Measurements from ENCODE around the gene TNC.

The TNC gene

DNA sequence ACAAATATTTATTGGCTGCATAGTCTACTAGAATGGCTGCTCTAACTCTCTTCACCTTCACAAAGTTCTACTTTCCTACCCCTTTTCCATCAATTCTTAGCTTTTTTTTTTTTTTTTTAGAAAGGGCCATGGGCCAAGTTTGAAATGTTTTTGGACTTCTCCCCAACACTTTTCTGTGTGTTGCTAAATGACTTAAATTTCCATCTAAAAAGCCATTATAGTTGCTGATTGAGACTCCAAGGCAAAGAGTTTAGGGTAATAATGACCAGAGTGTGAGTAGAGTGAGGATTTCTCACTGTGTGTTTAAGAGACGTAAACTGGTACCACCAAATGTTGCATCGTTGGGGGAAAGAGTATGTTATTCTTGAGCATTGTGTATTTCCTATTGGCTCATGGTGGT lies 24.4 kb downstream of the TNC start:
- no peak for DNase-seq

DNA sequence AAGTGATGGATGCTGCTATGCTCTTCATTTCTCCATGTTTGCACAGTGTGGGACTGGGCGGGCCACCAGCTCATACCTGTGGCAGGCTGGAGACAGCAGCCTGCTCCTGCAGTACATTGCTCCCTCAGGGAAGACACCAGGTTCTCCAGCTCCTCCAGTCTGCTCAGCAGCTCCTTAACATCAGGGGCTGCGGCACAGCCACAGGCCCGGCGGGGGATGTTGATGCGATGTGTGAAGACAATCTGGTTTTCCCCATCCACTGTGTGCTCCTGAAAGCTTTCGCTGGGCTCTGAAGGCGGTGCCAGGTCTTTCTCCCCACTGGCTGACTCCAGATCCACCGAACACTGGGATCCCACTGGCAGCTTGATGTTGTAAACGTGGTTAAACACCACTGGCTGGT lies 27.5 kb downstream of the TNC start:
- DNase-seq, result no peak

DNA sequence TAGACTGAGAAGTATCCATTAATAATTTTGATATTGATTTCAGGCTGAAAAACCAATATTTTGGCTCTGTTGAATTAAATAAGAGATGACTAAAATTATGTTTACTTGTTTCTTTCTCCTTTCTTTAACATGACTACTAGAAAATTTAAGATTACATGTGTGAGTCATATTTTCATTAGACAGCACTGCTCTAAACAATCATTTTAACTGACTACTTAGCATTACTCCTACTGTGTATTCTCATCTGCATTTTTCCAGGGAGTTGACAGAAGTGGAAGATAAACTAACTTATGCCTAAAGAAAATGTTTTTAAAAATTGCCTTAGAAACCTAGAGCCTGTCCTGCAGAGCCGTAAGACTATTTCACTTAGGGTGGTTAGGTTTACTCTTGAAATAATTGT lies 29.1 kb downstream of the TNC start:
- DNase-seq, result no peak

DNA sequence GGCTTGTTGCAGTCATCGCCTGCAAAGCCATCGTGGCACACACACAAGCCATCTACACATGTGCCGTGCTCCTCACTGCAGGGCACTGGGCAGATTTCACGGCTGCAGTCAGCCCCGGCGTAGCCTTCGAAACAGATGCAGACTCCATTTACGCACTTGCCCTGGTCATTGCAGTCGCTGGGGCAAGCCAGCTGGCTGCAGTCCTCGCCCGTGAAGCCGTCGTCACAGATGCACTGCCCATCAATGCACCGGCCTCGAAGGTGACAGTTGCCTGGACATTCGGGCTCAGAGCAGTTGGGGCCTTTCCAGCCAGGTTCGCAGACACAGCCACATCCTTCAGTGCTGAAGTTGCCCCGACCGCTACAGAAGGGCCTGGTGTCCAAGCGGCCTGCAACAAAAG lies 31.1 kb downstream of the TNC start:
- no peak for DNase-seq

DNA sequence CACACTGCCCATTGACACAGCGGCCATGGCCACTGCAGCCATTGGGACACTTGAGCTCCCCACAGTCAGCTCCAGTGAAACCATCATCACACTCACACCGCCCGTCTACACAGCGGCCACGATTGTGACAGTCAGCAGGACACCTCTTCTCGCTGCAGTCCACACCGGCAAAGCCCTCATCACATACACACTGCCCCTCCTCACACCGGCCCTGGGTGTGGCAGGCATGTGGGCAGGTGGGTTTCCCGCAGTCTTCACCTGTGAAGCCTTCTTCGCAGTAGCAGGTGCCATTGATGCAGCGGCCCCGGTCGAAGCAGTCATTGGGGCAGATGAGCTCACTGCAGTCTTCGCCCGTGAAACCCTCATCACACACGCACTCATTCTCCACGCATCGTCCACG lies 31.5 kb downstream of the TNC start:
- no peak for DNase-seq

DNA sequence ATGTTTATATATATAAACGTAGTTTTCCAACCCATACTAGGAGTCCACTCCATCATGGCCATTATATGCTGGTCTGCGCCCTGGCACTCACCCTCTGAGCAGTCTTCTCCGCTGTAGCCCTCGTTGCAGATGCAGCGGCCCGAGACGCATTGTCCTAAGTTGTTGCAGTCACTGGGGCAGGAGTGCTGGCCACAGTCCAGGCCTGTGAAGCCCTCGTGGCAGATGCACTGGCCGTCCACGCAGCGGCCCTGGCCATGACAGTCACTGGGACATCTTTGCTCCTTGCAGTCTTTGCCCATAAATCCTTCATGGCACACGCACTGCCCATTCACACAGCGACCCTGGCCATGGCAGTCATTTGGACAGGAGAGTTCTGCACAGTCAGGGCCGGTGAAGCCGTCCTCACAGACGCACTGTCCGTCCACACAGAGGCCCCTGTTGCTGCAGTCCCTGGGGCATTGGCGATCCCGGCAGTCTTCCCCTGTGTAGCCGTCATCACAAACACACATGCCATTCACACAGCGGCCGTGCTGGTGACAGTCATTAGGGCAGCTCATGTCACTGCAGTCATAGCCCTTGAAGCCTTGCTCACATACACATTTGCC lies 32.1 kb downstream of the TNC start:
- DNase-seq, result no peak

DNA sequence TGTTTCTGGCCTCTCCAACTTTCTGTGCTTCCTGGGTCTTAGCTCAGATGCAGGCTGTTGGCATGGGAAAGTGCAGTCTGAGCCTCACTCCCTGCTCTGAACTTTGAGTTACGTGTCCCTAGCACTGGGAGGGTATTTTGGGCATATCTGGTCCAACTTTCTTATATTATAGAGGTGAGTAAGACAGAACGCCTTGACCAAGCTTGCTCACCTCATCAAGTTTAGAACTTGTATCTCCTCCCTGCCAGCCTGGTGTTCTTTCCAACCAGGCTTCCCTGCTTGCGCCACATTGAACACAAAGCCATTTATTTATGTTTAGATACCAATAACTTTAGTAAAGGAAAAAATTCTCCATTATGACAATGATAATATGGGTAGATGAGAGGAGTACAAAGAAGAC lies 33.2 kb downstream of the TNC start:
- DNase-seq, result no peak

DNA sequence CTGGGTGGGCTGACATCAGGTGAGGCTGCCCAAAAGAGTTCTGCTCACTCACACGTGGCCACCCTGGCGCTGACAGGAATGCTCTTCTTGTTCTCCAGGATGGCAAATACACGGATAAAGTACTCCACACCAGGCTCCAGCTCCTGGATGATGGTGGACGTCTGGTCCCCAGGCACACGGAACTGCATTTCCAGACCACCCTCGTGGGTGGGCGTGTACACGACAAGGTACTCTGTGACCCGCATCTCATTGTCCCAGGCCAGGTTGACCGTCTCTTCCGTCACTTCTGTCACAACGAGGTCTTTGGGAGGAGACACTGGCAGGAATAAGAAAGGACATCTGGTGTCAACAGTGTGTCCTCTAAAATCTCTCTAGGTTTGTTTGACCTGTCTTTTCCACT lies 33.8 kb downstream of the TNC start:
- no peak for DNase-seq

DNA sequence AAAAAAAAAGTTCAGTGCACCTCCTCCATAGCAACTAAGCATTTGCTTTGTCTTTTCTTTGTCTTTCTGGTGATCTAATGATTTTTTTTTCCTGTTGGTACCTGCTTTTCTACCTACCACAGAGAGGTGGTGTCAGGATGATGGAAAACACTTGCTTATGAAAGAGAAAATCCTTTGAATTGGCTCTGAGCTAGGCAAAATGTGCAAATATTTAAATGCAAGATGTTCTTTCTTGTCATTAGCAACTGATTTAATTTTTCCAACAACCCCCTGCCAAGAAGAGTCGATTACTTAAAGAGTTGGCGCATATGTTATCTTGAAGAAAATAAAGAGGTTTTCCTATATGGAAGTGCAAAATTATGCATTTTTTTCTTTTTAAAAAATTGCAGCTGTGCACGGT lies 37.7 kb downstream of the TNC start:
- no peak for DNase-seq

DNA sequence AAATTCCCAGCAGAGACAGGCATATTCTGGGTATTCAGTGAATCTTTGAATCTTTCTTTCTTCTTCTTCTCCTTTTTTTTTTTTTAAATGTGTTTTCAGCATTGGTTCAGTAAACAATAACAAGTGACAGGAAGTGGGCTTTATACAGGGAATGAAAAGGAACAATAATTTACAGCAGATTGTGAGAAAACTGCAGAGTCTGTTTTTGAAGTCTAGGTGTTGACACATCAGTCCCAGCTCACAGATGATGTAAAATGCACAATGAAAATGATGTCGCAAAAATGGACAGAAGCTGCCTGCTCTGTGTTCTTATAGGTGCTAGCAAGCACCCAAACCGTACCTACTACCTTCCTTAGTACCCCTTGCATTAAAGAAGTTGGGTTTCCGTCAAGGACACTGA lies 38.8 kb downstream of the TNC start:
- no peak for DNase-seq

DNA sequence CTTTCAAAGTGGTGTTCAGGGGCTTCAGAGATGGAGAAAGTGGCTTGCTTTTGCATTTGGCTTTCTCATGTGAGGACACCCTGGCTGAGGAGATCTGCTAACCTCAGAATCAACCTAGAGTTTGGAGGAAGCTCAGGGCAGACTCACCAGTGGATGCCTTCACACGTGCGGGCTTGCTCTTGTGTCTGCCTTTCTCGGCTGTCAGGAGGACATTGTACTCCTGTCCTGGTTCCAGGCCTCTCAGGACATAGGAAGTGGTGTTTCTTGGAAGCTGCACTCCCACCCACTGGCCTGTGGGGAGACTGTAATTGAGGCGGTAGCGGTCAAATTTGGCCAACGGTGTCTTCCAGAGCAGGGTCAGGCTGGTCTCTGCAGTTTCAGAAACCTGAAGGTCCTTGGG lies 44.5 kb downstream of the TNC start:
- no peak for DNase-seq

DNA sequence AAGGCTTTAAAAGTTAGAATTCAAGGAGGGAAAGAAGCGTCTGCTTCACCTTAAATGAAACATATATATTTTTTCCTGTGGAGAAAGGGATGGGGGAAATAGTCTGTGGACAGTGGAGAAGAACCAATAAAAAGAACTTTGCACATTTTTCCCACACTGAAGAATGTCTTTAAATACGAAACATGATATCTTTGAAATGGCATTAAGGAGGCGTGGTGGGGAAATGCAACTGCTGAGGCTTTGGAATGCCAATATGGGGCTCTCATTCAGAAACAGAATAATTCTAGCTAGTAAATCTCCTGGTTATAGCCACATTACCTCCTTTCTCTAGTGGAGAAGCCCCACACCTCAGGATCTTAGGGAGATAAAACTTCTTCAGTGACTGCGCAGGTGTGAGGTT lies 46.8 kb downstream of the TNC start:
- no peak for DNase-seq

DNA sequence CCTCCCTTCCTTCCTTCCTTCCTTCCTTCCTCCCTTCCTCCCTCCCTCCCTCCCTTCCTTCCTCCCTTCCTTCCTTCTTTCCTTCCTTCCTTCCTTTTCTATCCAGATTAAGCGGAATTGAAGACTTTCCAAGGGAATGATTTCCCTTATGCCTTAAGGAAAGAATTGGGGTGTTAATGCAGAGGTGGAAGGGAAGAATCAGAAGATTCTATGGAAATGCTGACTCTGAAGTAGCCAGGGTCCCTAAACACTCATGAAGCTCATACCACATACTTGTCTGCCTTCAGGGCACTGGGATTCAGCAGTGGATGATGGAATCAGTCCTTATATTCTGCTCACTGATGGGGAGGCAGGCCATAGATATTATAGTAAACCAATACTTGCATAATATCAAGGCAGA lies 48.2 kb downstream of the TNC start:
- no peak for DNase-seq

DNA sequence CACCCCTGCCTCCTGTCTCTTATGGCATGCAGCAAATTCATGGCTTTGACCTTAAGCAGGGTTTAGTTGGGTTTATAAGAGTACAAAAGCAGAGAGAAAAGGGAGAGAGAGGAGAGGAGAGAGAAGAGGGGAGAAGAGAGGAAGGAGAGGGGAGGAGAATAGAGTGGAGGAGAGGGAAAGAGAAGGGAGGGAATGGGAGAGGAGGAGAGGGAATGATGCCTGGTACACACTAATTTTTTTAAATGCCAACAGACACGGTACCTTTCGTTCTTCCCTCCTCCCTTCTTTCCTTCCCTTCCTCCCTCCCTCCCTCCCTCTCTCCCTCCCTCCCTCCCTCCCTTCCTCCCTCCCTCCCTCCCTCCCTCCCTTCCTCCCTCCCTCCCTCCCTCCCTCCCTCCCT lies 48.7 kb downstream of the TNC start:
- DNase-seq, result no peak

DNA sequence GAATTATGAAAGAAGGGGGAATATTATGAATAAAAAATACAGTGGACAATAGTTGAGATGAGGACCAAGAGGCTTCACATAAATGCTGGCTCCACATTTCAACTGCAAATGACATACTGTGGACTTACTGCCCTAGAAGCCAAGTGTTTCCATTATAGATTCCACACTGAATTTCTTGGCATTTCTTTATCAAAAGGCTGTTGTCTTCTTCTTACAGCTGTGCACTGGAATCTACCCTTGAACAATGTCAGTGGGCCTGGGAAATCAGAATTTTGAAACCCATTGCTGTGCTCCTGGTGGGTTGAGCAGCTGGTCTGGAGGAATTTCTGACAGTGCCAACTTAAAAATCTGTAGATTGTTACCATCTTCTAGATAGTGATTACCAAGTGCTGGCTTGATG lies 49.9 kb downstream of the TNC start:
- no peak for DNase-seq

DNA sequence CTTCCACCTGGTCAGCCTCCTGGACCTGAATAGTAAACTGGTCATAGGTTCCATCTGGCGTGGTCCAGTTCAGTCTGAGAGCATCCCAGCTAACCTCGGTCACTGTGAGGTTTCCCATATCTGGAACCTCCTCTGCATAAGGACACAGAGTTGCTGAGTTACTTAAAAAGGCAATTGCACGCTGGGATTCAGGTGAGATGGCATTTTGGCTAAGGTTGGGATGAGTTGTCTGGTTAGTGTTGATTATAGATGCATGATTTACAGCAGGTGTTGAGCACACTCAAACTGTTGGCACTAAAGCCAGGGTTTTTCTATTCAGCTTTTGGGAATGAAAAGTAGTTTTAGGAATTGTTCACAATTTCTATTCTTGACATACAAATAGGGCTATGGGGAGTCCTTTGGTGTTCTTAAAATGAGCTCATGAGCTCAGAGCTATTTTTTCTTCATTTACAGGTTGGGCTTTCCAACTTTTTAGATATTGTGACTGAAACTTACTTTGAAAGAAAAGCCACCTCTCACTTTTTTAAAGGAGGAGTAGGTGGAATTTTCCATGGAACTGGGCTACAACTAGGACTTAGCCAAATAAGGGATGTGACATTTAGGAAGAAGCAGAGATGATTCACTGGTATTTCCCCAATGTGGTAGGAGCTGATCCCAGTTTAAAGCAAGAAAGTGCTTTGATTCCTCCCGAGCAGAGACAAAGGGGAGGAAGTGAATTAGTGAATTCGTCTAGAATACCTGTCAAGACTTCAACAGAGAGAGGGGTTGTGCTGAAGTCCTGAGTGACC lies 54.7 kb downstream of the TNC start:
- DNase-seq, result no peak

DNA sequence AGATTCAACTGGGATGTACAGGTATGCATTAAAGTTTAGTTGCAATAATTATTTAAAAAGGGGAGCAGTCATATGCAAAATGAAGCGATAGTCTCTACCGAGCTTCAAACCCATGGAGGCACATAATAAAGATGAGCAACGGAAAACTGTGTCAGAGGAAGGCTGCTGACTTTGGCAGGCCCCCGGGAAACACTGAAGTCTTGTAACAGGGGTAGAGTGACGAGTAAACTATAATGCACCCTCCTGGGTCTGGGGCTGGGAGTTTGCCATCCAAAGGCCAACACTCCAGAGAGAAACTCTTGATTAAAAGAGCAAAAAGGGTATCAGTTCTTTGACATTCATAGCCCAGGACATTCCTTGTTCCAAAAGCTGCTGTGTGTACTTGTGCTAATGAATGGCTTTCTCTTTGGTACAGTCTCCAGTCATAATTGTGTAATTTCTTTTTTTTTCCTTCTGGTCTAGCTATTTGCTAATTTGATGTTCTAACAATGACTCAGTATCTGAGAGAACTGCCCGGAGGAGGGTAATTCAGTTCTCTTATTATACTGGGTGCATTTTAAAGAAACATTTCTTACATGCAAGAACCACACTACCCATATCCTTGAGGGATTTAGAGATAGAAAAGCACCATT lies 59.2 kb downstream of the TNC start:
- DNase-seq, result no peak

DNA sequence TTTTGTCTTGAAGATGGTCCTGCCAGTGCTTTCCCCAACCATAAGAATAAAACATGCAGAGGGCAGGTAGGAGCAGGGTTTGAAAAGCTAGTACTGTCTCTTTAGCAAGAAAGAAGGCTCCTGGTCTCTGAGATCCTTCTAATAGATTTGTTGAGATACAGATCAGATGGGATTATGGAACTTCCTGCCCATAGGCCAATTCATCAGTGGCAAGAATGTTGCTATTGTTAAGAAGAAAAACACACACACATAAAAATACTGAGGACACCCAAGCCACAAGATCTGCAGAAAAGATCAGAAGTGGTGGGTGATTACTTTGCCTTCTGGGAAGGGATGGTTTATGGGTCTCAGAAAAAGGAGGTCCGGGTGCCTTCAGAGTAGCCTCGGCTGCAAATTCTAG lies 59.8 kb downstream of the TNC start:
- no peak for DNase-seq

DNA sequence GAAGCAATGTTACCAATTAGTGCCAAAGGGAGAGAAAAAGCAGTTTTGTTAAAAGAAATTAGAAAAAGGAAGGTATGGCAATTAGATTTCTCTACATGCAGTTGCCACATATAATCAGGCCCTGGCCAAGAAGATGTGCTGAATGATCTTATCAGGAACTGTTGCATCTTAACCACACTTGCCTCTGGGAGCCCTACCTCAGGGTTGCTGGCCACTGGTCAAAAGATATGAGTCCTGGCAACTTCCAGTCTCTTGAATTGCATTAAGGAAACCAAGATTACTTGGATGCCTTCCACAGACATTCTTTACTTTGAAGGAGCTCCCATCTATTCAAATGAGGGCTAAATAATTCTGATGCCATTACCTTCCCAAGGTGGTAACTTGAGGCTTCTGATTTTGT lies 60.4 kb downstream of the TNC start:
- no peak for DNase-seq

DNA sequence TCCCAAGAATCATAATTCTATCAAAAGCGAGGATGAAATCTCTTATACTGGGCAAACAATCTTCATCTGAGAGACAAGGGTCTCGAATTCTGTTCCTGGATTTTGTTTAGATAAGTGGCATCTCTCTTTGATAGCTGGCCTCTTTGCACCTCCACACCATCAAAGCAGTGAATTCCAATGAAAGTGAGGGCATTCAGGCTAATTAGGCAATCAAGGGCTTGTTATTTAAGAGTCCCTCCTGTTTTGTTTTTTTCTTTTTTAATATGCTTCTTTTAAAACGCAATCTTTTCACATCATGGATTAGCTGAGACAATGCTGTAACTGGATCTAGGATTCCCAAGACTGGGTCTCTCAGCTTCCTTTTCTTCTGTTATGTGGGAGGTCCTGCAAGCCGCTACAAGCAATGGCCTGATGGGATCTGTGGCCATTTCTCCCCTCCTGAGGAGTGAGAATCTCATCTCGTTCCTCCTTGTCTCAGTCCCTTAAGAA lies 67.9 kb downstream of the TNC start:
- DNase-seq, result no peak

DNA sequence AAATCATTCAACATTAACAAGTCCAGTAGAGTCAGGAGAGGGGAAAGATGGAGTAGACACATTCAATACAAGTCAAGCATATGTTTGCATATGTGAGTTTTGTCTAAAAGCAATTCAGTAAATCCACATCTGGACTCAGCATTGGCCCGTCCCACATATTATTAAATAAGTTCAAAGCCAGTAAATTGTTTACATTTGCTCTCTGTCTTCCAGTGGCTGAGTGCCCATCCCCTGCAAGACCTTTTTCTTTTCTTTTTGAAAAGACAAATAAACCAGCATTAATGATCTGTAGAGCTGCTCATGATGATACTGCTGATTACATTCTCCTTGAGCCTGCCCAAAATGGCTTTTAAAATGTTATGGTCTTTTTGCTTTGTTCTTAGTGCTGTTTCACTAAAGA lies 71.1 kb downstream of the TNC start:
- DNase-seq, result no peak

DNA sequence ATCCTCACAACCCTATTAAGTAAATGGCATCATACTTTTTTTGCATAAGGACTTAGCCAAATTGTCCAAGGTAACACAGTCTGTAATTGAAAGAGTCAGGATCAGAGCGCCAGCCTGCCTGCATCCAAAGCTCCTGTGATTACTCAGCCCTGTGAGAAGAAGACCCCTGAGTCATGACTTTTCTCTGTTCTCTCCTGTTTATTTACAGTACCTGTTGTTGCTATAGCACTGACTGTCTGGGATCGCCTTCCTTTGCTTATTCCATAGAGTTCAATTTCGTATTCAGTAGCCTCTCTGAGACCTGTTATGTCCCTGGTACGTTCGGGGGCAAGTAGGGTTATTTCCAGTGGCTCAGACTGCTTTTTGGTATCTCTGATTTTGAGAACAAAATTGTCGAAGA lies 71.8 kb downstream of the TNC start:
- no peak for DNase-seq

DNA sequence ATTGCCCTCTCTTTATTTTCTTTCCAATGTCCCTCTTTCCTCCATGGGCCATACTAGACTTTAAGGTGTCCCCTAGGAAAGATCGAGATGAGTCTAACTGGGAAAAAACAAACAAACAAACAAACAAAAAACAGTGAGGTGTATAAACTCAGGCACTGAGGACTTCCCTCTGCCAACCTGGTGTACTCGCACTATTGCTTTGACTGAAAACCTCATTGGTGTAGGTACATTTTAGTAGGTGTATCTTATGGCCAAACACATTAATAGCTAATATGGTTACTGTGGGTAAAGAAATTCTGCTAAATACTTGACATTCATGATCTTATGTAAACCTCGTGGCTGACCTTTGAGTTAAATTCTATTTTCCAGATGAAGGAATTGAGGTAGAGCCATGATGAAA lies 74.3 kb downstream of the TNC start:
- DNase-seq, result no peak

DNA sequence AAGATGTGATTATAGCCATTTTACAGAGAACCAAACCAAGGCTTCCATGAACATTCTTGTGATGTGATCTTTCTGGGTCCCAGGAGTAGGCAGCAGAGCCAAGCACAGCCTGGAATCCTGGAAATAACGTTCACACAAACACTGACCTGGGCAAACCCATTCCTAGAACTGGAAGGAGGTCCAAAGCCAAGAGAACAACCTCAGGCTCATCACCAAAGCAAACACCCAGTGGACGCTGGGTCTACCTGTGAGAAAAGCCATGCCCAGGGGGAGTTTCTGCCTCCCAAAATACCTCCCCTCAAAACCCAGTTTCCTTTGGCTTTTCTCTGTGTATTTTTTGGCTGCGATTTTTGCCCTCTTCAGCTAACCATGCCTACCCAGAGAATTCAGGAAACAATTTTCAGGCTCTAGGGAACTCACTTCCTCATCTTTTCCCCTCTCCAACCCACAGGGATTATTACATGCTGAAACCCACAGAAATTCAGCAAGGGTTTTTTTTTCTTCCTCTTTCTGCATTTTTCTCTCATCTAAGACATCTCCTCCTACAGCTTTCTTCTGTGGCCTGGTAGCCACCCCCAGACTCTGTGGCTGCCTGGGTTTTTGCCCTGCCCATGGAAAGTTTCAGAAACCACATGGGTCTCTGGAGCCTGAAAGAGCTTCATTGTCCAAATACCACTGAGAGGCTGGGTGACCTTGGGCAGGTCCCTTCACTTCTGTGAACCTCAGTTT lies 75.0 kb downstream of the TNC start:
- DNase-seq, result peak; percentile 82

Measured in GF-D8 (cell line).